MM.1S (cell line): ENCODE results near the gene MAFF.

Experiments used
- EZH2 ChIP-seq: fragments of 300-600 bp; sonication (generic); optimal IDR thresholded peaks from 2 replicates; pipeline ENCODE3; 2017; ENCODE audit warnings: low read depth, mild to moderate bottlenecking, antibody characterized with exemption, low read length, mixed read lengths
- EZH2phosphoT487 ChIP-seq: fragments of 300-600 bp; sonication (generic); IDR thresholded peaks from 2 replicates; pipeline ENCODE4 v1.6.1; 2018; ENCODE audit warnings: antibody characterized with exemption, low read length
- TF ChIP-seq, protein P1 (sequence below): fragments of 300-600 bp; sonication (generic); IDR thresholded peaks from 2 replicates; pipeline ENCODE4 v1.5.1; 2016; ENCODE audit warnings: antibody characterized with exemption, low read length, mixed read lengths

- TF ChIP-seq, protein P1, sequence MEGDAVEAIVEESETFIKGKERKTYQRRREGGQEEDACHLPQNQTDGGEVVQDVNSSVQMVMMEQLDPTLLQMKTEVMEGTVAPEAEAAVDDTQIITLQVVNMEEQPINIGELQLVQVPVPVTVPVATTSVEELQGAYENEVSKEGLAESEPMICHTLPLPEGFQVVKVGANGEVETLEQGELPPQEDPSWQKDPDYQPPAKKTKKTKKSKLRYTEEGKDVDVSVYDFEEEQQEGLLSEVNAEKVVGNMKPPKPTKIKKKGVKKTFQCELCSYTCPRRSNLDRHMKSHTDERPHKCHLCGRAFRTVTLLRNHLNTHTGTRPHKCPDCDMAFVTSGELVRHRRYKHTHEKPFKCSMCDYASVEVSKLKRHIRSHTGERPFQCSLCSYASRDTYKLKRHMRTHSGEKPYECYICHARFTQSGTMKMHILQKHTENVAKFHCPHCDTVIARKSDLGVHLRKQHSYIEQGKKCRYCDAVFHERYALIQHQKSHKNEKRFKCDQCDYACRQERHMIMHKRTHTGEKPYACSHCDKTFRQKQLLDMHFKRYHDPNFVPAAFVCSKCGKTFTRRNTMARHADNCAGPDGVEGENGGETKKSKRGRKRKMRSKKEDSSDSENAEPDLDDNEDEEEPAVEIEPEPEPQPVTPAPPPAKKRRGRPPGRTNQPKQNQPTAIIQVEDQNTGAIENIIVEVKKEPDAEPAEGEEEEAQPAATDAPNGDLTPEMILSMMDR: no peak
- no peak for TF ChIP-seq EZH2
- TF ChIP-seq EZH2phosphoT487: no peak
These were observed 62.6 kb downstream of the MAFF start for GRCh38 chr22:38264322-38264843.
